GM19025 (cell line): ENCODE results near the gene PRF1.
"Not testable (repeated sequence)": the region's sequence is repeated elsewhere in the genome, so short reads cannot be mapped to it uniquely, and the experiment has no call there.

Source experiments
- ATAC-seq: cut with Tn5 transposase; IDR thresholded peaks from one replicate; pipeline ENCODE4 v1.9.1; 2021; ENCODE audit warnings: mild to moderate bottlenecking, low read depth, moderate library complexity; ENCODE audit not compliant: unreplicated experiment

Gene PRF1

GRCh38 chr10:70602665-70603448 is at the start of gene PRF1:
Gene PRF1, minus strand, starts transcription at chr10:70602741. Its CDS starts 1,839 bp downstream, at chr10:70600902.
- no peak for ATAC-seq

- ATAC-seq = no peak
These were observed 49.1 kb upstream of the PRF1 start for GRCh38 chr10:70651661-70652060.

GRCh38 chr10:70650718-70651117 is 48.2 kb upstream of the PRF1 start:
- ATAC-seq = no peak

GRCh38 chr10:70650104-70650503 is 47.6 kb upstream of the PRF1 start:
- no peak for ATAC-seq

- ATAC-seq = no peak
These were observed 47.0 kb upstream of the PRF1 start for GRCh38 chr10:70649526-70649925.

- no peak for ATAC-seq
These were observed 45.9 kb upstream of the PRF1 start for GRCh38 chr10:70648427-70648826.

GRCh38 chr10:70647086-70647485 is 44.5 kb upstream of the PRF1 start:
- no peak for ATAC-seq

- ATAC-seq = not testable (repeated sequence)
These were observed 42.4 kb upstream of the PRF1 start for GRCh38 chr10:70644959-70645358.

- not testable (repeated sequence) for ATAC-seq
These were observed 40.7 kb upstream of the PRF1 start for GRCh38 chr10:70643272-70643671.

GRCh38 chr10:70639640-70640383 is 37.3 kb upstream of the PRF1 start:
- not testable (repeated sequence) for ATAC-seq

- ATAC-seq = not testable (repeated sequence)
These were observed 32.0 kb upstream of the PRF1 start for GRCh38 chr10:70634515-70634914.

GRCh38 chr10:70634011-70634410 is 31.5 kb upstream of the PRF1 start:
- ATAC-seq = no peak

GRCh38 chr10:70631735-70632134 is 29.2 kb upstream of the PRF1 start:
- not testable (repeated sequence) for ATAC-seq

GRCh38 chr10:70629338-70629737 is 26.8 kb upstream of the PRF1 start:
- no peak for ATAC-seq

- no peak for ATAC-seq
These were observed 23.5 kb upstream of the PRF1 start for GRCh38 chr10:70626056-70626455.

GRCh38 chr10:70622981-70623844 is 20.7 kb upstream of the PRF1 start:
- ATAC-seq = no peak

GRCh38 chr10:70622541-70622940 is 20.0 kb upstream of the PRF1 start:
- ATAC-seq = no peak

GRCh38 chr10:70621503-70622078 is 19.1 kb upstream of the PRF1 start:
- no peak for ATAC-seq

GRCh38 chr10:70620020-70620289 is 17.4 kb upstream of the PRF1 start:
- ATAC-seq = no peak

- no peak for ATAC-seq
These were observed 16.9 kb upstream of the PRF1 start for GRCh38 chr10:70619271-70620019.
